Epidermal melanocyte (primary cell): Measurements from ENCODE around the gene HMX1.

Experiments
- DNase-seq: peaks from one replicate; pipeline ENCODE4 v3.0.0; 2011; ENCODE audit warnings: low spot score; ENCODE audit not compliant: insufficient read length

Gene HMX1

GRCh38 chr4:8842614-8843013 lies 29.0 kb downstream of the HMX1 start:
- DNase-seq = no peak

GRCh38 chr4:8841678-8842268 lies 29.9 kb downstream of the HMX1 start:
- DNase-seq = no peak

DNA sequence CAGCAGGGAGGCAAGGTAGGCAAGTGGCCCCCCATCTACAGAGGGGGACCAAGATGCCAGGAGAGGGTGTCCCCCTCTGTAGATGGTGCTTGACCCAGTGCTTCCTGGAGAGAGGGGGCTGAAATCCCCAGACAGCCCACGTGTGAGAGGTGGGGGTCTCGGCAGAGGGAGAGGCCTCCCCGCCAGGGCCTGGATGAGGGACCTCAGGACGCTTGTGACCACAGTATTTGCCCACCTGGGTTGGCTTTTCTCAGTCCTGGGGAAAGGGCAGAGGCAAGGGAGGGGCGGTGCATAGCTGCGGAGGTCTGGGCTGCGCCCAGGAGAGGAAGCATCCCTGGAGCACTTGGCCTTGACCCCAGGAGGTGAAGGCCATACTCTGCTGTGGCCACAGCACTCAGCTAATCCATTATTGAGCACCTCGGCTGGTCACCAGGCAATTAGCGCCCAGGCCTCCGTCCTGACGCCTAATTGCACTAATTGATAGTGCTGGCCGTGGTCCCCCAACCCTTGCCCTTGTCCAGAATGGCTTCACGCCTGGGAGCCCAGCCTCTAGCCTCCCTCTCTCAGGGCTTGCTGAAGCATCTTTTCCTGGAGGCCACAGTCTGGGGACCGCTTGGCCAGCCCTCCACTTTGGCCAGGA lies 30.7 kb downstream of the HMX1 start:
- no peak for DNase-seq

- DNase-seq = no peak
Observed at GRCh38 chr4:8840006-8840793, 31.4 kb downstream of the HMX1 start.

DNA sequence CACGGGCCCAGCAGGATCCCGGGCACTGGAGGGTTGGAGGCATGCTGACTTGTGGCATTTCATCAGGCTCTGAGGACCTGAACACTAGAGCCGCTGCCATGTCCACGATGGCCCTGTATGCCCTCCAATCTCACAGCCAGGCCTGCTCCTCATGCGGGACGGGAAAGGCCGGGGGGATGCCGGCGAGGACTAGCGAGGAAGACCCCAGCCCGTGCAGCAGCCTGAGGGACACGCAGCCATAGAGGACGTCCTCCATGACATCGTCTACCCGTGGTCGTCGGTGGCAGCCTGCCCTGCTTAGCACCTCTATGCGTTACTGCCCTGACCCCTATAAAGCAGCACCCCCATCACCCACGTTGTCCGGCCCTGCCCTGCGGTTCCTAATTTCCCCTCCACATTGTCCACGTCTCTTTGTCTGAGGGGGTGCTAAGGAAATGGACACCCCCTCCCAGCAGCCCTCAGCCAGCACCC lies 32.6 kb downstream of the HMX1 start:
- DNase-seq = no peak

- no peak for DNase-seq
Observed at GRCh38 chr4:8838296-8838960, 33.2 kb downstream of the HMX1 start.

GRCh38 chr4:8837181-8837841 lies 34.3 kb downstream of the HMX1 start:
- no peak for DNase-seq

GRCh38 chr4:8836664-8837171 lies 34.9 kb downstream of the HMX1 start:
- no peak for DNase-seq

GRCh38 chr4:8835521-8836365 lies 35.9 kb downstream of the HMX1 start:
- no peak for DNase-seq

DNA sequence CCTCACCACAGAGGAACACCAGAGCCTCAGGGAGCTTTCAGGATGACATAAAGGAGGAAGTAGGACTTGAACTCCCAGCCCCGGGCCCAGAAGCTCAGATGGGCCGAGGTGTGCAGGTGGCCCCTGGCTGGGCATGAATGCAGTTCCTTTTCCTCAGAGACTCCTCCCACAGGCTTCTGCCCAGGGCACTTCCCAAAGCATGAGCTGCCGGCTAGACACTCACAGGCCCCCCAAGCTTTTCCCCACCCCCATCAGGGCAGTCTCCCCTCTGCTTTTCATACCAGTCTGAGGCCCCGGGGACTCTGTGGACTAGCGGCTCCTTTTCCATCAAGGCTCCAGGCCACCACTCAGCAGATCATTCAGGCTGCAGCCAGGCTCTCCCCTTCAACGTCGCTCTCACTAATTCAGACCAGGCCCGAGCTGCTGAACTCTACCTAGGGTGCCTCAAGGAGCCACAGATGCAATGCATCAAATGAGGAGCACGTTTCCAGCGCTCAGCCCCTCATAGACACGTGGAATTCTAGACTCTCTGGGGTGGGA lies 36.9 kb downstream of the HMX1 start:
- no peak for DNase-seq

DNA sequence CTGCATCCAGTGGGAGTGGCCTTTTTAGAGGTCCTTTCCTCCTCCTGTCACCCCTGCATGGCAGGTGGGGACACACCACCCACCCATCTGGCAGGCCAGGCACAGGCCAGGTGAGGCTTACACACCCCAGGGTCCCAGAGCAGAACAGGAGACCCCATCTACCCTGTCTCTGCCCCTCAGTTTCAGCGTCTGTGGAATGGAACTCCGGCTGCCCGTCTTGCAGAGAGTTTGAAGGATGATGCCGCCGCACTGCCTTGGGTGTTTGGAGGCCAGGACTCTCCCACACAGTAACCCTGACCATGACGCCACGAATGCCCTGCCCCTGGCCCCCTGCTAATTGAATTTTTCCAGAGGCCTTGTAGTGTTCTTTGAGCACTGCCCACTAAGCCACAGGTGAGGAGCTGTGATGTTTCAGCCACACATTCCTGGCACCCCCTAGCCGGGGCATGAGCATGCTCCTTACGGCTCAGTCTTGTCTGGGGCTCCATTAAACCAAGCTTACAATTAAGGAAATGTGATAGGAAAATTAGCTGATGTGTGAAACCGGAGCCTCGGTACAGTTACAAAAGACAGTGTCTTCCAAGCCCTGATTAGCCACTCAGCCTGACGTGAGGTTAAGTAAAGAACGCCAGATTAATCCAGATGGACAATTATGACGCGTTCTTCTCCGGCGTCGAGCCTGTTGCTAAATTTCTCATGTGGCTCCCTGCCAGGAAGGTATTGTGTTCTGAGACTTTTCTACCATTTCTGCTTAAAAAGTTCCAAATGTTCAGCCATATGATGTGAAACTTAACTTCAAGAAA lies 39.3 kb downstream of the HMX1 start:
- no peak for DNase-seq

- DNase-seq = no peak
Observed at GRCh38 chr4:8831221-8832112, 40.2 kb downstream of the HMX1 start.

DNA sequence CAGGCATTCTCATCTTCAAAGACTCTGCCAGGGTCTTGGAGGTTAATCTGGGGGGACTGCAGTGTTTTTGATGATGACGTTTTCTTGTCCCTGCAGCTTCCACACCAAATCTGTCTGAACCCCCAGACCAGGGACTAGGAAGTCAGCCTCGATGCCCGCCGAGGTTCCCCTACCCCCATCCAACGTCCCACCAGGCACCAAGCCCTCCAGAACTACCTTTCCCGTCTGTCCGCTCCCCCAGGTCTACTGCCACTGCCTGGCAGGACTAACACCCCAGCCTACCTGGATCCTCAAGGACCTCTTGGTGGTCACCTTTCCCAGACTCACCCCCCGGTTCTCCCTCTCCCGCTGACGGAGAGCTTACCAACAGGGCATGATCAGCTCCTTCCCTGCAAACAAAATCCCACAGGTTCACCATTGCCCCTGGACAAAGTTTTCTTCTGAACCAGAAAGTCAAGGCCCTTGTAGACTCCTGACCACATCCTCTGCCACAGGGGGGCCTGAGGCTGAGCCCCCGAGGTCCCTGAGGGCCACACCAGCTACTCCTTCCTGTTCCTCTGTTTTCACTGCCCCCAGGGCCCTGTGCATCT lies 40.9 kb downstream of the HMX1 start:
- no peak for DNase-seq

DNA sequence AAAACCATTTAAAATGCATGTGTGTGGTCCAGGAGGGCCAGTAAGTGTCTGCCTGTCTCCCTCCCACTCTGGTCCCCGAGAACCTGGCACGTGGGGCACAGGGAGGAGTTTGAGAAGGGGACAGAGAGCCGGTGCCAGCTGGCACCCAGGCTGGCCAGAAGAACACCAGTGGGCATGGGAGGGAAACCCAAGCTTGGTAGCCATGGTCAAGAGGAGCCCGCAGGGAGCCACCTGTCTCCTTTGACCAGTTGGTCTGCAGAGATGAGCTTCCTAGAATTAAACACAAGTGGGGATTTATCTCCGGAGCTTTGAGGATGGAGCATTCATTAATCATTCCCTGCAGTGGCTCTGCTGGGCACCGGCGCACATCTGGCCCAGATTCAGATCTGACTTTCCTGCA lies 41.6 kb downstream of the HMX1 start:
- DNase-seq = no peak

- DNase-seq = no peak
Observed at GRCh38 chr4:8829584-8829983, 42.1 kb downstream of the HMX1 start.

DNA sequence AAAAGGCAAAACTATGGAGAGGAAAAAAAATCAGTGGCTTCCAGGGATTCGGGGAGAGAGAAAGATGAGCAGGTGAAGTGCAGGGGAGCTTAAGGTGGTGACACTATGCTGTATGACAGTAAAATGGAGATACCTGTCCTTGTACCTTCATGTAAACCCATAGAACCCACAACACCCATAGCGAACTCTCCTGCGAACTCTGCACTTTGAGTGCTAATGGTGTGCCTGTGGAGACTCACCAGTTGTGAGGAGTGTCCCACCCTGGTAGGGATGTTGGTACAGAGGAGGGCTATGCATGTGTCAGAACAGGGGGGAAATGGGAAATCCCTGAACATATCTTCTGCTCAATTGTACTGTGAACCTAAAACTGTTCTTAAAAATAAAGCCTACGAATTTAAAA lies 42.8 kb downstream of the HMX1 start:
- DNase-seq = no peak

GRCh38 chr4:8821151-8821950 lies 50.3 kb downstream of the HMX1 start:
- no peak for DNase-seq
